GM12892 (cell line): Measurements from ENCODE around the gene ACTRT2.

Source experiments
- DNase-seq: peaks from one replicate; pipeline ENCODE4 v3.0.0; 2011; ENCODE audit not compliant: insufficient read length
- FAIRE-seq: peaks from 2 replicates; lab custom pipeline; 2011; peaks lifted over from hg19 to GRCh38; lab: Jason Lieb, UNC
- POLR2A ChIP-seq: IDR thresholded peaks from 2 replicates; pipeline ENCODE4 v1.6.1; 2011; ENCODE audit warnings: low read depth, low read length, control low read depth
- POLR2AphosphoS5 ChIP-seq: IDR thresholded peaks from 2 replicates; pipeline ENCODE4 v1.6.1; 2011; ENCODE audit warnings: low read depth, low read length, control low read depth
- TAF1 ChIP-seq: IDR thresholded peaks from 2 replicates; pipeline ENCODE4 v1.6.1; 2011; ENCODE audit warnings: low read depth, mild to moderate bottlenecking, control low read depth, low read length, borderline replicate concordance

Gene ACTRT2

DNA sequence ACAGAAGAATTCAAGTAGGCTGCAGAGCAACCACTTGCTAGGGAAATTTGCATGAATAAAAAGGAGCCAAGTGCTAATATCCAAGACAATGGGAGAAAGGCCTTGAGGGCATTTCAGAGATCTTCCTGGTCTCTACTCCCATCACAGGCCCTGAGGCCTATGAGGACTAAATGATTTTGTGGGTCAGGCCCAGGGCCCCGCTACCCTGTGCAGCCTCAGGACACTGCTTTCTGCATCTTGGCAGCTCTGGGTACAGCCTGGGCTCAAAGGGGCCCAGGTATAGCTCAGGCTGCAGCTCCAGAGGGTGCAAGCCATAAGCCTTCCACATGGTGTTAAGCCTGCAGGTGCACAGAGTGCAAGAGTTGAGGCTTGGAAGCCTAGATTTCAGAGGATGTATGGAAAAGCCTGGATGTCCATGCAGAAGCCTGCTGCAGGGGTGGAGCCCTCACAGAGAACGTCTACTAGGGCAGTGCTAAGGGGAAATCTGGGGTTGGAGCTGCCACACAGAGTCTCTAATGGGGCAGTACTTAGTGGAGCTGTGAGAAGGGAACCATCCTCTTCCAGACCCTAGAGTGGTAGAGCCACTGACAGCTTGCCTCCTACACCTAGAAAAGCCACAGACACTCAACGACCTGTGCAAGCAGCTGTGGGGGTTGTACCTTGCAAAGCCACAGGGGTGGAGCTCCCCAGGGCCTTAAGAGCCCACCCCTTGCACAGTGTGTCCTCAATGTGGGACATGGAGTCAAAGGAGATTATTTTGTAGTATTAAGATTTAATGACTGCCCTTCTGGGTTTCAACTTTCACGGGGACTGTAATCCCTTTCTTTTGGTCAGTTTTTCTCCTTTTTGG is 13.7 kb upstream of the ACTRT2 start:
- TF ChIP-seq POLR2AphosphoS5 (no peak), POLR2A (no peak), TAF1 (no peak)
- FAIRE-seq (no peak), DNase-seq (no peak)

DNA sequence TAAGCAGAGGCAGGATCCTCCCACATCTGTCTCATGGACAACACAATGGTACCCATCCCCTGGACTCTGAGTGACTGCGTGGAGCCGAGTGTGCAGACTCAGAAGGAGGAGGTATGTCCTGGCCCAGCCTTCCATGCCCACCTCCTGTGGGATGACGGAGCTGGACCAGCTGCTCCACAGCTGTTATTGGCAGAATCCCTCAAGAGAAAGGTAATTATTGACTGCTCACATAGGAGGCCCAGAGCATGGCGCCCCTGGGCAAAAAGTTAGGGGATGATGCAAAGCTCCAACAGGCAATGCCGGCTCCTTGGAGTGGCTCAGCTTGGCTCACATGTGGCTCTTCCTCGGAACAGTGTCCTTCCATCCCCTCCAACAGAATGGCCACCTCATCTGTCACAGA is 12.2 kb upstream of the ACTRT2 start:
- FAIRE-seq (no peak), DNase-seq (no peak)
- TF ChIP-seq TAF1 (no peak), POLR2AphosphoS5 (no peak), POLR2A (no peak)

DNA sequence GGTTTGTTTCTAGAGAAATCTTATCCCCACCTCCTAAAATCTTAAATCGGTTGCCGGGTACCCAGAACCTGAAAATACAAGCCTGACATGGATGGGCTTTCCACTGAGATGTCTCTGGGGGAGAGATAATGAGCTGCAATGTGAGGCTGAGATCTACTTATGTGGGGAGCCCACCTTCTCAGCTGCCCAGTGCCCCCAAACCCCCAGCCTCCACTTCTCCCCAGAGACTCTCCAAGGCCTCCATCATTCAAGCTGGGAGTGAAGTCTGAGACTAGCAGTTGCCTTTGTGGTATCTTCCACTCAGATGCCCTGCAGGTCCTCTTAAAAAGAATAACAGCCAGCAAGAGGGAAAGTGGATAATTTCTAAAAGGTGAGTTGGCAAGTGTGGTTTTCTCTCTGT is 11.7 kb upstream of the ACTRT2 start:
- no peak for FAIRE-seq
- no peak for DNase-seq
- TF ChIP-seq POLR2AphosphoS5, result no peak
- no peak for TF ChIP-seq POLR2A
- TF ChIP-seq TAF1, result no peak

DNA sequence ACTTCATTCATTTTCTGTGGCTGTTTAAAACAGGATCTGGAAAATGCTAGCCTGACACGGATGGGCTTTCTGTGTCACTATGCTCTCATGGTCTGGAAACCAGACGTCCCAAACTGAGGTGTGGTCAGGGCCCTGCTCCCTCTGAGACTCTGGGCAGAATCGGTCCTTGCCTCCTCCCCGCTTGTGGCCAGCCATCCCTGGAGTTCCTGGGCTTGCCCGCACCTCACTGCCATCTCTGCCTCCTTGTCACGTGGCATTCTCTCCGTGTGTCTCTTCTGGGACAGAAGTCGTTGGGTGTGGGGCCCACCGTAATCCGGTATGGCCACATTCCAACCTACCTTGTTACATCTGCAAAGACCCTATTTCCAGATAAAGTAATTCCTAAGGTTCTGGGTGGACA is 10.1 kb upstream of the ACTRT2 start:
- FAIRE-seq (no peak), DNase-seq (no peak)
- no peak for TF ChIP-seq TAF1
- no peak for TF ChIP-seq POLR2A
- TF ChIP-seq POLR2AphosphoS5, result no peak

DNA sequence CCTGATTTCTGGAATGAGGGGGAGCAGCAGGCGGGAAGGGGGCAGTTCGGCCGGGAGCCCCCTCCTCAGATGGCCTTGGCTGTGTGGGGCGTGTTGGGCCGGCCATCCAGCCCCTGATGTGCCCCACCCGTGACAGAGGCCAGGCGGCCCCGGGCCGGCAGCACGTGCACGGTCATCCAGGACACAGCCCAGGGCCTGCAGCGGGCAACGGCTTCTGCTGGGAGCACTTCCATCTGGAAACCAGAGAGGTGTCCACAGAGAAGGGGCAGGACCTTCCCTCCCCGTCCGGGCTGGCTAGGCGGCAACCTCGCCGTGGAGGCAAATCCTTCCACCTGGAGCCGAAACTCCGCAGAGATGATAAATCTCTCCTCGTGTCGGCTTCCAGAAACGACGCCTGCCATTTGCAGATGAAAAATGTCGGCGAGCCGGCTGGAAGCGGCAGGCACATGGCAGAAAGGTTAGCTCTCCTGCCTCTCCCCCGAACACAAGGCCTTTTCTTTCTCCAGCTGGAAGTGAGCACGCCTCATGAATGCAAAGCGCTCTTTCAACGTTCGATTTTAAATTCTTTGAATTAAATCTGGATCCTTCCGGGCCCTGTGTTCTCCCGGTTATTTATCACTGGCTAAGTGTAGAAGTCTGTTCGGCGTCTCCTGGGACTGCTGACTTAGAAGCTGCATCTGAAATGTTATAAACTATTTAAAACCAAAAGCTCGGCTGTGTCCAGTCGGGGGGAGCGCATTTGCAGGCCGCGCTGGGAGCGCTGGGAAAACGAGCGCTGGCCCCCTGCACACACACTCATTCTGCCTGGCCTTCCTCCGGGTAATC is 9.4 kb upstream of the ACTRT2 start:
- no peak for TF ChIP-seq POLR2A
- no peak for TF ChIP-seq TAF1
- TF ChIP-seq POLR2AphosphoS5, result no peak
- no peak for DNase-seq

DNA sequence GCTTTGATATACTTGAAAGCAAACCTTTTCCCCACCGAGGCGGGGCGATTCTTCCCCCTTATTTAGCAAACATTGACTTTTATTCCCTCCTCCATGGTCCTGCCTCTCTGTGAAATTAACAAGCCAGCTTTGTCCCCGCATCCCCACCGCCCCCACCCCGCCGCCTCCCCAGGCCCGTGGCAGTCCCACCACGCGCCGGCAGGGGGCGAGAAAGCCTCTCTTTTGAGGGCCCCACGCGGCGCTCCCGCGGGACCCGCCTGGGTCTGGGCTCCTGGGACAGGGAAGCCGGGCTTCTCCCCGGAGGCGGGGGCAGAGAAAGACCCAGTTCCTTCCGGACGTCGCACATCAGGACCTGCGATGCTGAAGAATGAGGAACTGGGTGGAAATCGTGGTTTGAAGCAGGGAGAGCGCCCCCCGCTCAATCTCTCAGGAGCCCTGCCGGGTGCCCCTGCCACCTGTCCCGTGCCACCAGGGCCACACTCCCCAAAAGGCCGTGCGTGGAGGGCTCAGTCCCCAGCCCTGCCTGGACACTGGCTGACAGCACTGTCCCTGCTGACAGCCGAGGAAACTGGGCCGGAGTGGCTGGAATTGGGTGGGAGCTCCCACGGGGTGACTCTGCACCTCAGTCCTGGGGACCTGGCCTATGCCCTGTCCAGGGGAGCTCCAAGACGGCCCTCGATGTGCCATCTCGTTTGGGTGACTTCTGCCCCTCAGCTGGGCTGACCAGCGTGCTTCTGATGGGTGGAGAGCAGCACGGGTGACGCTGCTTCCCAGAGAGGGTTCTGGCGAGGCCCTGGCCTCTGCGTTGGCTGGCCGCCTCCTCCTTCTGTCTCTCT is 8.6 kb upstream of the ACTRT2 start:
- FAIRE-seq (no peak), DNase-seq (no peak)
- TF ChIP-seq TAF1, result no peak
- TF ChIP-seq POLR2AphosphoS5, result no peak
- TF ChIP-seq POLR2A, result no peak

More for the DNA sequence above, 9.4 kb upstream of the ACTRT2 start:
- no peak for FAIRE-seq

DNA sequence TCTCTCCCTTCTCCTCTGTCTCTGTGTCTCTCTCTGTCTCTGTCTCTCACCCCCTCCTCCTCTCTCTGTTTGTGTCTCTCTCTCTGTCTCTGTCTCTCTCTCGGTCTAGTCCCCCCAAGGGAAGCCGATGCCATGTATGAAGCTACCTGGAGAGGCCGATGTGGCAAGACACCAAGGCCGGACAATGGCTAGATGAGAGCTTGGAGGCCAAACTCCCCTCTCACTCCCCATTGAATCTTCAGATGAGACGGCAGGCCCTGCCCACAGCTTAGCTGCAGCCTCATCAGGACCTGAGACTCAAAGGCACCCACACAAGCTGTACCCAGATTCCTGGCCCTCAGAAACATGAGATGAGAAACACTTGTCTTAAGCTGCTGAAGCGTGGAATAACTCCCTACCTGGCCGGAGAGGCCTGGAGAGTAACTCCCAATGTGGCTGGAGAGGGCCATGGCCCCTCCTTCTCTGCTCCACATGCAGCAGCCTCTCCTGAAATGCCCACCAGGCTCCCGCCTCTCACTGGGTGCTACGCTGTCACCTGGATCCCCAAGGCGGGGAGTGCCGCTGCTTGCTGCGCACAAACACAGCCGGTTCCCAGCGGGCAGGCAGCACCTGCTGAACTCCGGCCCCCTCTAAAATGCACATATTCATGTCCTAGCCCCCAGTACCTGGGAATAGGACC is 7.8 kb upstream of the ACTRT2 start:
- TF ChIP-seq POLR2AphosphoS5, result no peak
- no peak for TF ChIP-seq POLR2A
- no peak for TF ChIP-seq TAF1
- no peak for DNase-seq
- FAIRE-seq, result no peak

DNA sequence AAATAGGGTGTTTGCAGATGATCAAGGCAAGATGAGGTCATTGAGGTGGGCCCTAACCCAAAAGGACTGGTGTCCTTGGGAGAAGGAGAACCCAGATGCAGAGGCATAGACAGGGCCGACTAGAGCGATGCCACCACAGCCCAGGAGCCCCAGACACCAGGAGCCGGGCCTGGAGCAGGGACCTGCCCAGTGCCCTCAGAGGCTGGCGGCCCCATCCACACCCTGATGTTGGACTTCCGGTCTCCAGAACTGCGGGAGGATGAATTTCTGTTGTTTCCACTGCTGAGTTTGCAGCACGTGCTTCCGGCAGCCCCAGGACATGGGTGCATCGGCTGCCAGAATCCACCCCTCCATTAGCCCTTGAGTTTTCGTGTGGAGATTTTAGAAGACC is 7.2 kb upstream of the ACTRT2 start:
- no peak for TF ChIP-seq POLR2A
- TF ChIP-seq POLR2AphosphoS5, result no peak
- no peak for TF ChIP-seq TAF1
- no peak for DNase-seq
- FAIRE-seq, result no peak

DNA sequence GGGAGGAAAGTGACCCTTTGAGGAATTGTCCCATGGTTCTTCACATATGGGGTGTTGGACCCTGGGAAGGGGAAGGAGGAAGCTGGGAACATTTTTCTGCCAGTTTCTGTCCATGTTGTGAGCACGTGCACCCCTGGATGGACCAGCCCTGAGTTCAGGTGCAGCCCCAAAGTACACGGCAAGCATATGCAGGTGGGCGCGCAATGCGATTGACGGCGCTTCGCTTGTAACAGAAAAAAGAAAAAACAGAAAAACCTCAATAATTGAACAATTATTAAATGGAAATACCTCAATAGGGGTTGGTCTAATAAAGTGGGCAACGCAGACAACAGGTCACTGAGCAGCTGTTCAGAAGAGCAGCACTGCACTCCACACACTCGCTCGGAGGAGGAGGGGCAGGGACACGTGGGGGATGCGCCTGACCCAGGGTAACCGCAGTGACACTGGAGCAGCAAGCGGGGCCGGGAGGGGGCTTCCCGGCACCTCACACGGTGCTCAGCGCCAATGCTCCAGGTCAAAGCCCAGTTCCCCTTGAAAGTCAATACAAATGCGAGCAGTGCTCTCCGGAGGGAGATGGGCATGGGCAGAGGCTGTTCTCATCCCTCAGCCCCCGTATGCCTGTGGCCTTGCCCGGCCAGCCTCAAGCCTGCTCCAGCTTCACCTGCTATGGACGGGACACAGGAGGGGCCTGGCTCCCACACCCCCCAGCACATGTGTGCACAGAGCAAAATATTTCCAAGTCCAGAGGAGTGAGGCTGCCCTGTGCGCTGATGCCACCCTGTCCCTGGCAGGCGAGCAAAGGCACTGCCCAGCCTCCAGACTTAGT is 6.6 kb upstream of the ACTRT2 start:
- FAIRE-seq (no peak), DNase-seq (no peak)
- no peak for TF ChIP-seq POLR2AphosphoS5
- TF ChIP-seq TAF1, result no peak
- TF ChIP-seq POLR2A, result no peak

DNA sequence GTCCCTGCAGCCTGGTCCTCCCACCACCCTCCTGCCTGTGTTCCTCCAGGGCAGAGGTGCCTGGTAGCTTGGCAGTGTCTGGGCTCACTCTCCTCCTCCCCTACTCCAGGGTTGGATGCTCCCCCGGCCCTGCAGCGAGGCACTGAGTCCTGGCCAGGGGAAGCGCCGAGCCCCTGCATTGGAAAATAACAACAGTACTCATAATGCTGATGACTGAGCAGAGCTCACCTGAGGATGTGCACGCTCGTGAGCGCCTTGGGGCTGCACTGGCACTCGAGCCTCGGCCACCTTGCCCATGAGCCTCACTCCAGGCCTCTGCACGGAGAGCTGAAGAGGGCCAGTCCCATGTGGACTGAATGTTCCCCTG is 6.0 kb upstream of the ACTRT2 start:
- no peak for TF ChIP-seq POLR2A
- TF ChIP-seq TAF1, result no peak
- no peak for TF ChIP-seq POLR2AphosphoS5
- FAIRE-seq (no peak), DNase-seq (no peak)
